BLaER1 treated with 17β-estradiol and CSF1 and Interleukin-3, amounts not matched to agents 10 nM and 100 nM (cell line): Measurements from ENCODE around the gene LRRC28.

Source experiments
- H3K27ac ChIP-seq, 11 experiments: shearing (Covaris generic); formaldehyde crosslinking; 2 replicates each; pipeline ENCODE4 v1.8.1; 2022
- H3K27me3 ChIP-seq, 11 experiments: shearing (Covaris generic); formaldehyde crosslinking; 2 replicates each; pipeline ENCODE4 v1.8.1; 2022
- H3K36me3 ChIP-seq, 11 experiments: shearing (Covaris generic); formaldehyde crosslinking; 2 replicates each; pipeline ENCODE4 v1.8.1; 2022
- H3K4me1 ChIP-seq, 10 experiments: shearing (Covaris generic); formaldehyde crosslinking; 2 replicates each; pipeline ENCODE4 v1.8.1; 2022
- H3K4me2 ChIP-seq, 11 experiments: shearing (Covaris generic); formaldehyde crosslinking; 2 replicates each; pipeline ENCODE4 v1.8.1; 2022
- H3K4me3 ChIP-seq, 10 experiments: shearing (Covaris generic); formaldehyde crosslinking; 2 replicates each; pipeline ENCODE4 v1.8.1; 2022
- H3K9ac ChIP-seq, 11 experiments: shearing (Covaris generic); formaldehyde crosslinking; 2 replicates each; pipeline ENCODE4 v1.8.1; 2022
- H3K9me3 ChIP-seq, 11 experiments: shearing (Covaris generic); formaldehyde crosslinking; replicated peaks in 1 of 11; 2 replicates each; pipeline ENCODE4 v1.8.1; 2022
- H4K20me1 ChIP-seq, 11 experiments: shearing (Covaris generic); formaldehyde crosslinking; 2 replicates each; pipeline ENCODE4 v1.8.1; 2022
- Cebpa-rat ChIP-seq, 11 experiments: shearing (Covaris generic); IDR thresholded peaks; 2 replicates each; pipeline ENCODE4 v1.8.1; 2022

Gene LRRC28

DNA sequence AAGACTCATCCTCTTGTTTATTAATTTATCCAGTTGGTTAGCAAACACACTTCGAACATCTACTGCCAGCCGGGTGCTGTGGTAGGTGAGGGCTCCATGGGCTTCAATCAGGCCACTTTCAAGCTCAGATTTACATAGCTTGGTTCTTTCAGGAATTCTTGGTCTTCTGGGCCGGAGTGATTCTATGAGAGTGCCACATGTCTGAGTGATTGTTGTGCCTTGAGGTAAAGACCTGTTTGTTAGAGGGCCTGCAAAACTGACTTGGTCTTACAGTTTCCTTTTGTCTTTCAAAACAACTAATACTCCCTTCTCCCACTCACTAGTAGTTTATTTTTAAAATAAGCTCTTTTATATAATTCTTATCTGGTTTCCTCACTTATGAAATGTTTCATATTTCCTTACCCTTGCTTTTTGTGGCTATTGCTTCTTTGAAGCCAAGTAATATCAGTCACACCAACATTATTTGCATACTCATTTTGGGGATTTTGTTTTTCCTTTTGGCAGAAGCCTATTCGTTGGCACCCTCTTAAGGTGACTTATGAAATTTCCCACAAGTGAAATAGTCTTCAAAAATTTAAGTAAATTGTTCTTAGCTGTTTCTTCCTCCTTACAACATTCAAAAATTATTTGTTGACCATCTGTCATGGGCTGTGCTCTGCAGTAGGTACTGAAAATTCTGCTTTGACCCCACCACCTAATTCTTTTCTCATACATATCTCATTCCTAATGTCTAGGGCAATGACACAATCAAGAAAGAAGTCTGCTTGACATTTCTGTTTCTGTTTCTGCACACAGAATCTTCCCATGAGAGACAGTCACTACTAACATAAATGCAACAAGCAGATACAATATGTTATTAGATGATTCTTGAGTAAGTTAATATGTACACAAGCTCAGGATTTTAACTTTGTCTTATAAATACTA, 120.2 kb downstream of the LRRC28 start:
- Histone ChIP-seq H4K20me1 (no peaks in the 10 kb centered on the region), H3K36me3 (peaks cover 0 to 38% (median 22%) of the 10 kb centered on the region in 11 experiments; a peak in 15 of 22 replicates), H3K27ac (peak overlapping the region in 1 of 11 experiments; percentile 24; a peak in 2 of 22 replicates), H3K9me3 (peaks cover 43 to 60% (median 56%) of the 10 kb centered on the region in 11 experiments), H3K4me2 (peak overlapping the region in 4 of 11 experiments; percentile 2 to 41 (median 28); a peak in 5 of 22 replicates), H3K4me3 (no peak overlapping the region), H3K9ac (peak overlapping the region in 1 of 11 experiments; percentile 32; a peak in 1 of 22 replicates), H3K27me3 (no peaks in the 10 kb centered on the region), H3K4me1 (peaks cover 0 to 23% (median 7%) of the 10 kb centered on the region in 10 experiments; a peak in 8 of 20 replicates)
- TF ChIP-seq Cebpa-rat (IDR thresholded peaks at IDR 0.05) = no peak

DNA sequence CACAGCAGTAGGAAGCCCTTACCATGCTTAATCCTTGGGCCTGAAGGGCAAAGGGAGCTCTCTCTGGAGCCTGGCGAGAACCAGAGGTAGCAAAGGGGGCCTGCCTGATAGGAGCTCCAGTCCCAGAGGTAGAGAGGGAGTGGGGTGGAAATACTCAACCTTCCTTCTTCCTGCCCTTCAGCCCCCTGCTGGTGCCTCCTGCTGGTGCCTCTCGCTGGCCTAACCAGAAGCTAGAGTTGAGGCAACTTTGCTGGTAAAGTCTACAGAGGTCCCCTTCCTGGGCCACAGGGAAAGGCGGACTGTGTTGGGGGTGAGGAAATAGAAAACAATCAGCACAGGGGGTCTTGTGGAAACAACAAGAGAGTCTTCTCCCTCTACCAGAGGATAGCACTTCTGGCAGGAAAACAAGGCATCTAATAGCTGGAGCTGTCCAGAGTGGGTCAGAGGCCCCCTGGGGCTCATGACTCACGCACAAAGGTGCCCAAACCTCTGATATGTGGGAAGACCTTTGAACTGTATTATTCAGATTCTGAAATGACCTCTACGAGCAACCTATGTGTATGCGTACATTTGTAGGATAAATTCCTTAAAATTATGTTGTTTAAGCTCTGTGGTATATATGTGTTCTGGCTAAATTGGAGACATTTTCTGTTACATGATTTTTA, 133.9 kb downstream of the LRRC28 start:
- Histone ChIP-seq H3K4me1 (peaks cover 0 to 9% (median 2%) of the 10 kb centered on the region in 10 experiments; a peak in 10 of 20 replicates), H3K9ac (no peak overlapping the region), H4K20me1 (no peaks in the 10 kb centered on the region), H3K4me3 (no peak overlapping the region), H3K36me3 (peaks cover 0 to 32% (median 13%) of the 10 kb centered on the region in 11 experiments; a peak in 12 of 22 replicates), H3K9me3 (peaks cover 19 to 68% (median 39%) of the 10 kb centered on the region in 11 experiments), H3K27me3 (no peaks in the 10 kb centered on the region), H3K27ac (no peak overlapping the region), H3K4me2 (no peak overlapping the region)
- TF ChIP-seq Cebpa-rat (IDR thresholded peaks at IDR 0.05) = no peak

DNA sequence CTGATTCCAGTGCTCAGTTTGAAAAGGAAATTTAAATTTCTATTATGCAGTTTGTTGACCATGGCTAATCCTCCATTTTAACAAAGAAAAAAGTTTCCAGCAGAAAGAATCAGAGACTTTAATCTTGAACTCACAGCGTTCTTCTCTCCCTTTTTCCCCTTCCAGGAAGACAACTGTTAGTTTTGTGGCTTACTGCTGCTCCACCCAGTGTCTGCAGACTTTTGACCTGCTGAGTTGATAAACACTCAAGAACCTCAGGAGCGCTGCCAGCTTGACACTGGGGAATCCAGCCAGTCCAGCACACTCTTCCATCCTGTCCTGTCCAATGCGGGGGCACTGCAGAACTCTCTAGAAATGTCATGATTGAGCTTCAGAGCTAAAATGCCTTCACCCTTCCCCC, 134.6 kb downstream of the LRRC28 start:
- TF ChIP-seq Cebpa-rat (IDR thresholded peaks at IDR 0.05) = no peak
- Histone ChIP-seq H3K27ac (no peak overlapping the region), H3K4me1 (peaks cover 0 to 9% (median 2%) of the 10 kb centered on the region in 10 experiments; a peak in 10 of 20 replicates), H3K9me3 (peaks cover 23 to 70% (median 46%) of the 10 kb centered on the region in 11 experiments), H3K36me3 (peaks cover 0 to 32% (median 13%) of the 10 kb centered on the region in 11 experiments; a peak in 12 of 22 replicates), H3K9ac (no peak overlapping the region), H3K4me3 (no peak overlapping the region), H3K4me2 (no peak overlapping the region; a peak in 1 of 22 replicates), H3K27me3 (no peaks in the 10 kb centered on the region), H4K20me1 (no peaks in the 10 kb centered on the region)

DNA sequence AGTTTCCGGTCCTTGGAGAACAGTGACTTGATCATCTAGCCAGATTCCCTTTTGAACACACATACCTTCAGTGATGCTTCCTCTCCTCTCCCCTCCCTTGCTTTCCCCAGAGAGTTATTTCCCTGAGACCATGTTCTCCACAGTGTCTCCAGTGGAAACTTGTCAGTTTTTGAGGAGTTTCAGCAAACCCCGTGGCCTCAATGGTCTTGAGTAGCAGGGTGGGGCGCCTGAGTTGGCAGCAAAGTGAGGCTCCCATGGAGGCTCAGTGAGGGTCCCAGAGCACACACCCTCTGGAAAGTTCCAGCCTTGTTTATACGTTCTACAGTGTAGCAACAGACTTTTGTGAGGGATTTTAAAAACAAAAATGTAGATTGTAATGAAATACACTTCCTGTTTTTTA, 135.1 kb downstream of the LRRC28 start:
- H3K4me1 ChIP-seq = peaks cover 0 to 9% (median 2%) of the 10 kb centered on the region in 10 experiments; a peak in 10 of 20 replicates
- H3K4me3 ChIP-seq = no peak overlapping the region
- no peak overlapping the region for H3K27ac ChIP-seq
- H3K4me2 ChIP-seq = peak overlapping the region in 1 of 11 experiments; percentile 5; a peak in 1 of 22 replicates
- no peak overlapping the region for H3K9ac ChIP-seq
- no peak for TF ChIP-seq Cebpa-rat (IDR thresholded peaks at IDR 0.05)
- H3K9me3 ChIP-seq = peaks cover 28 to 70% (median 51%) of the 10 kb centered on the region in 11 experiments
- no peaks in the 10 kb centered on the region for H3K27me3 ChIP-seq
- peaks cover 0 to 32% (median 13%) of the 10 kb centered on the region in 11 experiments; a peak in 12 of 22 replicates for H3K36me3 ChIP-seq
- H4K20me1 ChIP-seq = no peaks in the 10 kb centered on the region

DNA sequence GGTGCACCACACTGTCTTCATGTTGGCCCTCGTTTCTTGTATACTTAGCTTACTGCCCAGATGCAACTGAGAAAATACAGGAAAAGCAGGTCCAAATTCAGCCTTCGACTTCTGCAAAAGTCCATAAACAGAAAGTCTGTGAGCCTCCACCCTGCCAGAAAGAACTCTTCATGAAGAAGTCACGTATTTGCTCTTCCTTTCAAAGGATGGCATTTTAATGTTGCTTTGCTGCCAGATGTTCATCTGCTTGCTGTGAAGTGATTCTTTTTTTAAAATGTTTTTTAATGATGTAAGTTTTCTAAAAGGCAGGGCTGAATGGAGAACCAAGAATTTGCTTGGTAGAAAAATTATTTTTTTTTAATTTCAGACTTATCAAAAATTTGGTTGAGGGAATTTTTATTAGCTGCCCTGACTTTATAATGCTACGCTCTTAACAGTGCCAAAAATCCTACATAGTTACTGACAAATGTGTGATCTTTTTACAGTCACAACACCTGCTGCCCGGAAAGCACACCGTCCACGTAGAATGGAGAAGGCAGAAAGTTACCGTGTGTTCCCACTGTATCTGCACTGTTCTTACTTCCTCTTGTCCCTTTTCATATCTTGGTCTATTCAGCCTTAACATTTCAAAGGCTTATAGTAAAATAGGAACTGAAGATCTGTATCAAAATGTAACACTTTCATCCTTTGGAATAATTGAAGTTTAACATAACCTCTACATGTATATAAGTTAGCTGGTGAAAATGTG, 136.3 kb downstream of the LRRC28 start:
- H3K4me1 ChIP-seq = peaks cover 0 to 9% (median 2%) of the 10 kb centered on the region in 10 experiments; a peak in 10 of 20 replicates
- no peak overlapping the region for H3K27ac ChIP-seq
- H3K9ac ChIP-seq = no peak overlapping the region
- H3K27me3 ChIP-seq = no peaks in the 10 kb centered on the region
- H3K9me3 ChIP-seq = peaks cover 31 to 69% (median 52%) of the 10 kb centered on the region in 11 experiments
- no peak overlapping the region for H3K4me2 ChIP-seq
- H4K20me1 ChIP-seq = no peaks in the 10 kb centered on the region
- H3K4me3 ChIP-seq = no peak overlapping the region
- no peak for TF ChIP-seq Cebpa-rat (IDR thresholded peaks at IDR 0.05)
- peaks cover 0 to 32% (median 13%) of the 10 kb centered on the region in 11 experiments; a peak in 11 of 22 replicates for H3K36me3 ChIP-seq

DNA sequence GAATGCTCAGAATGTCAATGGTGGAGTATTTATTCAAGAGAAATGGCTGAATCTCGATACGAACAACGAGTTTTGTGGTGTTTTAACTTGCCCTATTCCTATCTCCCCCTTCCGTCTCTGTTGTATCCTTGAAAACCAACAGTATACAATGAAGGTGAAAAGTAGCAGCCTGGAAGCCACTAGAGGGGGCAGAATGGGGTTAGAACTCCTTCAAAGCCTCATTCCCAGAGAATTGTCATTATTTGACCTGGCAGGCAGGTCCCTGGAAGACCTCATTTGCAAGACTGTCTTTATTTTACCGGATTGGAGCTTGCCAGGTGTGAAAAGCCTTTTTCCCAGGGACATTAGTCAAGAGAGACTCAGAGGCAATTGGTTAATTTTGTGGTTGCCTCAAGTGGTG, 139.4 kb downstream of the LRRC28 start:
- TF ChIP-seq Cebpa-rat (IDR thresholded peaks at IDR 0.05) = no peak

DNA sequence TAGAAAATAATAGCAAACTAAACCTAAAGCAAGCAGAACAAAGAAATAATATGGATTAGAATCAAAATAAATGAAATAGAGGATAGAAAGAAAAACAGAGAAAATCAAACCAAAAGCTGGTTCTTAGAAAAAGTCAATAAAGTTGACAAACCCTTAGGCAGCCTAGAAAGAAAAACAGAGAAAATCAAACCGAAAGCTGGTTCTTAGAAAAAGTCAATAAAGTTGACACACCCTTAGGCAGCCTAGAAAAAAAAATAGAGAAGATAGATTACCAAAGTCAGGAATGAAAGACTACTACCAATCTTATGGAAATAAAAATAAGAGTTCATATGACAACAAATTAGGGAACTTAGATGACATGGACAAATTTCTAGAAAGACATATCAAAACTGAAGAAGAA, 142.4 kb downstream of the LRRC28 start:
- H4K20me1 ChIP-seq = no peaks in the 10 kb centered on the region
- peaks cover 0 to 3% (median under 1%) of the 10 kb centered on the region in 10 experiments; a peak in 7 of 20 replicates for H3K4me1 ChIP-seq
- no peak for TF ChIP-seq Cebpa-rat (IDR thresholded peaks at IDR 0.05)
- no peak overlapping the region for H3K4me2 ChIP-seq
- no peaks in the 10 kb centered on the region; a peak in 1 of 22 replicates for H3K36me3 ChIP-seq
- H3K9ac ChIP-seq = no peak overlapping the region
- peaks cover 31 to 49% (median 40%) of the 10 kb centered on the region in 11 experiments for H3K9me3 ChIP-seq
- no peaks in the 10 kb centered on the region for H3K27me3 ChIP-seq
- H3K27ac ChIP-seq = no peak overlapping the region
- no peak overlapping the region for H3K4me3 ChIP-seq

More for the DNA sequence above, 139.4 kb downstream of the LRRC28 start:
- H3K4me1 ChIP-seq = peaks cover 0 to 9% (median 2%) of the 10 kb centered on the region in 10 experiments; a peak in 10 of 20 replicates
- no peaks in the 10 kb centered on the region for H3K27me3 ChIP-seq
- H3K36me3 ChIP-seq = peaks cover 0 to 7% (median 0%) of the 10 kb centered on the region in 11 experiments; a peak in 1 of 22 replicates
- H3K9ac ChIP-seq = no peak overlapping the region
- no peak overlapping the region for H3K27ac ChIP-seq
- H3K4me3 ChIP-seq = no peak overlapping the region
- H4K20me1 ChIP-seq = no peaks in the 10 kb centered on the region
- H3K9me3 ChIP-seq = peaks cover 31 to 57% (median 43%) of the 10 kb centered on the region in 11 experiments
- H3K4me2 ChIP-seq = no peak overlapping the region

DNA sequence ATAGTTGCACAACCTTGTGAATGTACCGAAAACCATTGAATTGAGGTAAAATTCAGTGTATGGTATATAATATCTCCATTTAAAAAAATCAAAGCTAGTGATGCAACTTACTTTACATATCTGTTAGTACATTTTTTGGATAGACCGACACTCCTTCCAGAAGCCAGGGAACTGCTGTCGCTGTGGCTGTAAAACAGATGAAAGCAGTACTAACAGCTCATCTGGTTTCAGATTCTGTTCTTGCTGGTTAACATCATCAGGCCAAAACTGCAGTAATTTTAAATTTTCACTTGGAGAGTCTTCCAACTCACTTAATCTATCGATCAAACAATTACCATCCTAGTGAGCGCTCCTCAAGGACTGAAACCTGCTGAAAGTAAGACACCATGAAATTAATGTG, 145.1 kb downstream of the LRRC28 start:
- Histone ChIP-seq H3K27me3 (no peaks in the 10 kb centered on the region), H3K27ac (no peak overlapping the region), H3K9ac (no peak overlapping the region), H3K36me3 (no peaks in the 10 kb centered on the region), H3K4me2 (no peak overlapping the region), H3K4me3 (no peak overlapping the region), H4K20me1 (no peaks in the 10 kb centered on the region), H3K9me3 (peaks cover 17 to 31% (median 24%) of the 10 kb centered on the region in 11 experiments), H3K4me1 (peaks cover 12 to 22% (median 16%) of the 10 kb centered on the region in 10 experiments; a peak in 18 of 20 replicates)
- no peak for TF ChIP-seq Cebpa-rat (IDR thresholded peaks at IDR 0.05)
